Measurements from ENCODE around the gene ZNF524.

Gene ZNF524

DNA sequence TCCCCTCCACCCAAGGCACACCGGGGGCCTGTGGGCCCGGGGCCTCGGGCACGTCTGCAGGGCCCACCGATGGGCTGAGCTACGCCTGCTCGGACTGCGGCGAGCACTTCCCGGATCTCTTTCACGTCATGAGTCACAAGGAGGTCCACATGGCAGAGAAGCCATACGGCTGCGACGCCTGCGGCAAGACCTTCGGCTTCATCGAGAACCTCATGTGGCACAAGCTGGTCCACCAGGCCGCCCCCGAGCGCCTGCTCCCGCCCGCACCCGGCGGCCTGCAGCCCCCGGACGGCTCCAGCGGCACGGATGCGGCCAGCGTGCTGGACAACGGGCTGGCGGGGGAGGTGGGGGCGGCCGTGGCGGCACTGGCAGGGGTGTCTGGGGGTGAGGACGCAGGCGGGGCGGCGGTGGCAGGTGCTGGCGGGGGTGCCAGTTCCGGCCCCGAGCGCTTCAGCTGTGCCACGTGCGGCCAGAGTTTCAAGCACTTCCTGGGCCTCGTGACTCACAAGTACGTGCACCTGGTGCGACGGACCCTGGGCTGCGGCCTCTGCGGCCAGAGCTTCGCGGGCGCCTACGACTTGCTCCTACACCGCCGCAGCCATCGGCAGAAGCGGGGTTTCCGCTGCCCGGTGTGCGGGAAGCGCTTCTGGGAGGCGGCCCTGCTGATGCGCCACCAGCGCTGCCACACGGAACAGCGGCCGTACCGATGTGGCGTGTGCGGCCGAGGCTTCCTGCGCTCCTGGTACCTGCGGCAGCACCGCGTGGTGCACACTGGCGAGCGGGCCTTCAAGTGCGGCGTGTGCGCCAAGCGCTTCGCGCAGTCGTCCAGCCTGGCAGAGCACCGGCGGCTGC, 15.7 kb downstream of the ZNF524 start:
- peaks cover 19% of the 10 kb centered on the region for H3K36me3 ChIP-seq
- no peaks in the 10 kb centered on the region for H3K4me1 ChIP-seq
- H3K4me3 ChIP-seq (ENCODE audit: low read depth, low read length) = no peak overlapping the region
- DNase-seq = no peak
- TF ChIP-seq, protein P1, sequence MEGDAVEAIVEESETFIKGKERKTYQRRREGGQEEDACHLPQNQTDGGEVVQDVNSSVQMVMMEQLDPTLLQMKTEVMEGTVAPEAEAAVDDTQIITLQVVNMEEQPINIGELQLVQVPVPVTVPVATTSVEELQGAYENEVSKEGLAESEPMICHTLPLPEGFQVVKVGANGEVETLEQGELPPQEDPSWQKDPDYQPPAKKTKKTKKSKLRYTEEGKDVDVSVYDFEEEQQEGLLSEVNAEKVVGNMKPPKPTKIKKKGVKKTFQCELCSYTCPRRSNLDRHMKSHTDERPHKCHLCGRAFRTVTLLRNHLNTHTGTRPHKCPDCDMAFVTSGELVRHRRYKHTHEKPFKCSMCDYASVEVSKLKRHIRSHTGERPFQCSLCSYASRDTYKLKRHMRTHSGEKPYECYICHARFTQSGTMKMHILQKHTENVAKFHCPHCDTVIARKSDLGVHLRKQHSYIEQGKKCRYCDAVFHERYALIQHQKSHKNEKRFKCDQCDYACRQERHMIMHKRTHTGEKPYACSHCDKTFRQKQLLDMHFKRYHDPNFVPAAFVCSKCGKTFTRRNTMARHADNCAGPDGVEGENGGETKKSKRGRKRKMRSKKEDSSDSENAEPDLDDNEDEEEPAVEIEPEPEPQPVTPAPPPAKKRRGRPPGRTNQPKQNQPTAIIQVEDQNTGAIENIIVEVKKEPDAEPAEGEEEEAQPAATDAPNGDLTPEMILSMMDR (IDR thresholded peaks at IDR 0.05; ENCODE audit: low read depth, low read length) = no peak
- H3K27me3 ChIP-seq = no peaks in the 10 kb centered on the region
- no peaks in the 10 kb centered on the region for H3K9me3 ChIP-seq

DNA sequence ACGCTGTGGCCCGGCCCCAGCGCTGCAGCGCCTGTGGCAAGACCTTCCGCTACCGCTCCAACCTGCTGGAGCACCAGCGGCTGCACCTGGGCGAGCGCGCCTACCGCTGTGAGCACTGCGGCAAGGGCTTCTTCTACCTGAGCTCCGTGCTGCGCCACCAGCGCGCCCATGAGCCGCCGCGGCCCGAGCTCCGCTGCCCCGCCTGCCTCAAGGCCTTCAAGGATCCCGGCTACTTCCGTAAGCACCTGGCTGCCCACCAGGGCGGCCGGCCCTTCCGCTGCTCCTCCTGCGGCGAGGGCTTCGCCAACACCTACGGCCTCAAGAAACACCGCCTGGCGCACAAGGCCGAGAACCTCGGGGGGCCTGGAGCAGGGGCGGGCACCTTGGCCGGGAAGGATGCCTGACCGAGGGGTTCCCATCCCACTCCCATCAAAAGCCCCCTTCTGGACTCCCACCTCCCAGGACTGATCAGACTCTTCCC, 16.3 kb downstream of the ZNF524 start:
- DNase-seq = no peak
- TF ChIP-seq, protein P1 (IDR thresholded peaks at IDR 0.05; ENCODE audit: low read depth, low read length) = no peak
- H3K4me3 ChIP-seq (ENCODE audit: low read depth, low read length) = no peak overlapping the region
- H3K9me3 ChIP-seq = no peaks in the 10 kb centered on the region
- no peaks in the 10 kb centered on the region for H3K27me3 ChIP-seq
- H3K36me3 ChIP-seq = peaks cover 19% of the 10 kb centered on the region
- H3K4me1 ChIP-seq = no peaks in the 10 kb centered on the region

DNA sequence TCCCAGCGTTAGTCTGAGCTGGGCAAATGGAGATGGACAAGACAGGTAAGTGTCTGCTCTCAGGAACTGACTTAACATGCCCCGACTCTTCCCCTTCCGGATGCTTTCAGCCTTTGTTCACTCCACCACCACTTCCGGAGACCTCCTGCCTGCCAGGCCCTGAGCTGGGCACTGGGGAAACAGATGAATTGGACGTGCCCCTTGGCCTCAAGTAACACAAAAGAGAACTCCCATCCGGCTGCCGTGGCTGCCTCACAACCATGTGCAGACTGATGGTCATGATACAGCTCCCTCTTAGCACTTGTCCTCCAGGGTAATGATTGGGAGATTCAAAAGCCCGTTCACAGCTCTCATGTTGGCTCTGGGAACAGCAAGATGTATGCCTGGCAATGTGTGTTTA, 17.3 kb downstream of the ZNF524 start:
- no peak for DNase-seq
- H3K4me1 ChIP-seq = no peaks in the 10 kb centered on the region
- no peaks in the 10 kb centered on the region for H3K27me3 ChIP-seq
- no peaks in the 10 kb centered on the region for H3K9me3 ChIP-seq
- H3K36me3 ChIP-seq = peaks cover 19% of the 10 kb centered on the region
- TF ChIP-seq, protein P1 (IDR thresholded peaks at IDR 0.05; ENCODE audit: low read depth, low read length) = no peak
- no peak overlapping the region for H3K4me3 ChIP-seq (ENCODE audit: low read depth, low read length)

DNA sequence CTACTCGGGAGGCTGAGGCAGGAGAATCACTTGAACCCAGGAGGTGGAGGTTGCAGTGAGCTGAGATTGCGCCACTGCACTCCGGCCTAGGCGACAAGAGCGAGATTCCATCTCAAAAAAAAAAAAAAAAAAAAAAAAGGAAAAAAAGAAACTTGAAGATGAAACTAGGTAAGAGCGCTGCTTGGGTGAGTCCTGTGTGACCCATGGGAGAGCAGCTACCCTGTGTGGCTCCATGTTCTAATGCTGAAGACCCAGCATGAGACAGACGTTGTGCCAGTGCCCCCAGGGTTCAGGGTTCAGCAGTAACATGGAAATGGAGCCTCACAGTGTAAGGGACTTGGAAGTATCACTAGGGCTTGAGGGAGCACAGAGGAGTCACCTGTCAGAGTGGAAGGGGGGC, 18.3 kb downstream of the ZNF524 start:
- Histone ChIP-seq H3K4me1 (no peaks in the 10 kb centered on the region), H3K36me3 (peaks cover 19% of the 10 kb centered on the region), H3K4me3 (ENCODE audit: low read depth, low read length) (no peak overlapping the region), H3K9me3 (no peaks in the 10 kb centered on the region), H3K27me3 (no peaks in the 10 kb centered on the region)
- no peak for DNase-seq
- TF ChIP-seq, protein P1 (IDR thresholded peaks at IDR 0.05; ENCODE audit: low read depth, low read length) = no peak

DNA sequence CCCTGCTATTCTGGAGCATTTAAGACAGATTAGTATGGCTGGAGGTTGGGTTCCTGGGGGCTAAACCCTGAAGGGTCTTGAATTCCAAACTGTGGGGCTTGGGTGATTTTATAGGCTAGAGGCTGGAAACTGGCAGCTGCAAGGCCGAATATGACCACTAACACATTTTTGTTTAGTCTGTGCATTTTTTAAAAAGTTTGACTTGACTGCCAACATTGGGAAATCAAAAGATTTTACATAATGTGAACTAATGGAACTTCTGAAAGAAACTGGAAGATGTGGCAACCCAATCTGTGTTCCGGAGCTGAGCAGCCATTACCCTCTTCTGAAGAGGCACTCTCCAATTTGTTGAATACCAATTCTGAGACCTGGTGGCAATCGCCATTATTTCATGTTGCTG, 19.2 kb downstream of the ZNF524 start:
- no peaks in the 10 kb centered on the region for H3K9me3 ChIP-seq
- TF ChIP-seq, protein P1 (IDR thresholded peaks at IDR 0.05; ENCODE audit: low read depth, low read length) = no peak
- H3K4me3 ChIP-seq (ENCODE audit: low read depth, low read length) = no peak overlapping the region
- DNase-seq = no peak
- no peaks in the 10 kb centered on the region for H3K4me1 ChIP-seq
- peaks cover 19% of the 10 kb centered on the region for H3K36me3 ChIP-seq
- H3K27me3 ChIP-seq = no peaks in the 10 kb centered on the region

Data from BE2C (cell line).